Posterior vena cava (tissue), 2 donors: ENCODE data around the gene OR52I2. TPM values are rescaled to one million over a fixed set of nuclear protein-coding genes. Genes with fewer than 3 reads are reported as not detected.
A peak's percentile ranks its signal among the peaks of the same experiment; 100 is the strongest.

Experiments
- DNase-seq: peaks from one replicate; pipeline ENCODE4 v3.0.0-alpha.2; 2020; ENCODE audit warnings: low spot score
- intact Hi-C, 2 donors: fragments of 100-400 bp; cut with DNase I; formaldehyde crosslinking; loops; one replicate each; pipeline versions ENCODE4 v1.14.1 to v1.14.2; 2022 to 2023
- total RNA-seq, 2 donors: library from RNA; stranded (reverse); fragmentation: NEBNext Ultra II Directional; extraction: Animal tissue kit (Norgen Biotek cat#: 25700); gene quantifications; one replicate each; pipeline ENCODE4 v1.2.1, GENCODE V29; 2021
- donor health status: DM: yes; HTN: yes; CAD: no.
- donor health status: DM: yes; HTN: yes; CAD: no.

The OR52I2 gene
- total RNA-seq, 2 donors from 2014 or later = not detected

GRCh38 chr11:4606231-4607015 is 24.9 kb downstream of the OR52I2 start:
- intact Hi-C loops = no loop called here
- no peak for DNase-seq

- no peak for DNase-seq
- intact Hi-C loops = no loop called here
These were observed 25.6 kb downstream of the OR52I2 start for GRCh38 chr11:4607096-4607495.

GRCh38 chr11:4607781-4608666 is 26.5 kb downstream of the OR52I2 start, which contains the start of gene TRIM68:
Gene TRIM68, minus strand, starts transcription at chr11:4608231. Its CDS starts 2,727 bp downstream, at chr11:4605504.
- intact Hi-C loops = no loop called here
- peak; percentile 99 for DNase-seq

GRCh38 chr11:4610258-4610935 is 28.9 kb downstream of the OR52I2 start:
- DNase-seq = no peak
- intact Hi-C loops = no loop called here

GRCh38 chr11:4611986-4612385 is 30.4 kb downstream of the OR52I2 start:
- intact Hi-C loops = no loop called here
- DNase-seq = no peak

- intact Hi-C loops = no loop called here
- no peak for DNase-seq
These were observed 34.4 kb downstream of the OR52I2 start for GRCh38 chr11:4615856-4616444.

GRCh38 chr11:4619514-4619913 is 38.0 kb downstream of the OR52I2 start:
- intact Hi-C loops = no loop called here

GRCh38 chr11:4626207-4627099 is 44.9 kb downstream of the OR52I2 start:
- DNase-seq = no peak
- intact Hi-C loops = no loop called here

More at GRCh38 chr11:4619514-4619913, 38.0 kb downstream of the OR52I2 start:
- no peak for DNase-seq

GRCh38 chr11:4636136-4636535 is 54.6 kb downstream of the OR52I2 start:
- DNase-seq = no peak
- intact Hi-C loops = loop anchor here in 1 of 2 donors (10.0 kb wide), 1 partner anchor 369 kb away; no protein-coding TSS in a partner anchor

GRCh38 chr11:4636962-4637661 is 55.6 kb downstream of the OR52I2 start, which contains the start of gene OR51D1:
Gene OR51D1, plus strand, starts transcription at chr11:4637477. Its CDS starts 2,314 bp downstream, at chr11:4639791.
- intact Hi-C loops = loop anchor here in 1 of 2 donors (10.0 kb wide), 1 partner anchor 368 kb away; no protein-coding TSS in a partner anchor
- peak; percentile 85 for DNase-seq

- DNase-seq = no peak
- intact Hi-C loops = loop anchor here in 1 of 2 donors (10.0 kb wide), 1 partner anchor 367 kb away; no protein-coding TSS in a partner anchor
These were observed 56.1 kb downstream of the OR52I2 start for GRCh38 chr11:4637662-4638047.

- intact Hi-C loops = loop anchor here in 1 of 2 donors (10.0 kb wide), 1 partner anchor 365 kb away; no protein-coding TSS in a partner anchor
- DNase-seq = no peak
These were observed 58.4 kb downstream of the OR52I2 start for GRCh38 chr11:4639931-4640330.

- intact Hi-C loops = no loop called here
- no peak for DNase-seq
These were observed 60.0 kb downstream of the OR52I2 start for GRCh38 chr11:4641501-4641900.

GRCh38 chr11:4642043-4642442 is 60.5 kb downstream of the OR52I2 start:
- intact Hi-C loops = no loop called here
- DNase-seq = no peak
